Brain microvascular endothelial cell (primary cell): ENCODE data around the gene WBP2.
"Not testable (repeated sequence)": the region's sequence is repeated elsewhere in the genome, so short reads cannot be mapped to it uniquely, and the experiment has no call there.

ENCODE experiments used
- DNase-seq: peaks from one replicate; pipeline ENCODE4 v3.0.0-alpha.2; 2020
- H3K27ac ChIP-seq: fragments of 250-450 bp; sonication (Bioruptor Pico); 2 replicates; pipeline ENCODE4 v1.5.1; 2020; ENCODE audit warnings: mild to moderate bottlenecking, moderate library complexity
- H3K27me3 ChIP-seq: fragments of 250-450 bp; sonication (Bioruptor Pico); replicated peaks from 2 replicates; pipeline ENCODE4 v1.5.1; 2020; ENCODE audit warnings: mild to moderate bottlenecking
- H3K36me3 ChIP-seq: fragments of 250-450 bp; sonication (Bioruptor Pico); replicated peaks from 2 replicates; pipeline ENCODE4 v1.5.1; 2020; ENCODE audit warnings: mild to moderate bottlenecking
- H3K4me3 ChIP-seq: 2 replicates; pipeline ENCODE4 v1.5.1; 2011; ENCODE audit warnings: low read depth, mild to moderate bottlenecking, control low read depth, low read length, moderate library complexity
- in situ Hi-C: cut with HindIII; loops from 2 replicates; pipeline ENCODE4 v1.10.0; 2017; ENCODE audit warnings: low sequenced_read_pairs, low pct_ligation_motif_present
- TF ChIP-seq, protein P1 (sequence below): IDR thresholded peaks from 2 replicates; pipeline ENCODE4 v1.5.1; 2011; ENCODE audit warnings: low read depth, mild to moderate bottlenecking, moderate library complexity, low read length, control low read depth, inconsistent platforms; ENCODE audit errors: missing control alignments

Gene WBP2

GRCh38 chr17:75811174-75811573 lies 44.0 kb downstream of the WBP2 start:
- Histone ChIP-seq H3K27me3 (no peaks in the 10 kb centered on the region), H3K36me3 (peaks cover 11% of the 10 kb centered on the region), H3K27ac (no peak overlapping the region), H3K4me3 (no peak overlapping the region)
- TF ChIP-seq, protein P1, sequence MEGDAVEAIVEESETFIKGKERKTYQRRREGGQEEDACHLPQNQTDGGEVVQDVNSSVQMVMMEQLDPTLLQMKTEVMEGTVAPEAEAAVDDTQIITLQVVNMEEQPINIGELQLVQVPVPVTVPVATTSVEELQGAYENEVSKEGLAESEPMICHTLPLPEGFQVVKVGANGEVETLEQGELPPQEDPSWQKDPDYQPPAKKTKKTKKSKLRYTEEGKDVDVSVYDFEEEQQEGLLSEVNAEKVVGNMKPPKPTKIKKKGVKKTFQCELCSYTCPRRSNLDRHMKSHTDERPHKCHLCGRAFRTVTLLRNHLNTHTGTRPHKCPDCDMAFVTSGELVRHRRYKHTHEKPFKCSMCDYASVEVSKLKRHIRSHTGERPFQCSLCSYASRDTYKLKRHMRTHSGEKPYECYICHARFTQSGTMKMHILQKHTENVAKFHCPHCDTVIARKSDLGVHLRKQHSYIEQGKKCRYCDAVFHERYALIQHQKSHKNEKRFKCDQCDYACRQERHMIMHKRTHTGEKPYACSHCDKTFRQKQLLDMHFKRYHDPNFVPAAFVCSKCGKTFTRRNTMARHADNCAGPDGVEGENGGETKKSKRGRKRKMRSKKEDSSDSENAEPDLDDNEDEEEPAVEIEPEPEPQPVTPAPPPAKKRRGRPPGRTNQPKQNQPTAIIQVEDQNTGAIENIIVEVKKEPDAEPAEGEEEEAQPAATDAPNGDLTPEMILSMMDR: no peak
- in situ Hi-C loops: no loop called here
- DNase-seq: no peak

DNA sequence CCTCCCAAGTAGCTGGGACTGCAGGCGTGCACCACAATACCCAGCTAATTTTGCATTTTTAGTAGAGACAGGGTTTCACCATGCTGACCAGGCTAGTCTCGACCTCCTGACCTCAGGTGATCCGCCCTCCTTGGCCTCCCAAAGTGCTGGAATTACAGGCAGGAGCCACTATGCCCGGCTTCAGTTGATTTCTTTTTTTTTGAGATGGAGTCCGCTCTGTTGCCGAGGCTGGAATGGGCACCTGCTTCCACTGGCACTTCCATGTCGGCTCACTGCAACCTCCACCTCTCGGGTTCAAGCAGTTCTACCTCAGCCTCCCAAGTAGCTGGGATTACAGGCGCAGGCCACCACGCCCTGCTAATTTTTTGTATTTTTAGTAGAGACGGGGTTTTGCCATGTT lies 44.4 kb downstream of the WBP2 start:
- H3K4me3 ChIP-seq, in situ Hi-C loops, H3K27me3 ChIP-seq, DNase-seq, H3K27ac ChIP-seq: not testable (repeated sequence)
- peaks cover 11% of the 10 kb centered on the region for H3K36me3 ChIP-seq

DNA sequence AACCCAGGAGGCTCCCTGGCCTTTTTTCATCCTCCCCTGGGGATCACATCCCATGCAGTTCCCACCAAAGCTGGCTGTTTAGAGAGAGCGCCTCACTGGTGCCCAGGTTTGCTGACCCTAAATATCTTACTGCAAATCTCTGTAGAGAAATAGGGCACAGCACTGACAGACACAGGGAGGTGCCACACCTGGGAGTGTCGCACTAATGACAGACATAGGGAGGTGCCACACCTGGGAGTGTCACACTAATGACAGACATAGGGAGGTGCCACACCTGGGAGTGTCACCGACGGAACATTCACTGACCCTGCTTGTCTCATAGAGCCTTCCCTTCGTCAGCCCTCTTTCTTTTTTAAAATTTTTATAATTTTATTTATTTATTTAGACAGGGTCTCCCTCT lies 44.9 kb downstream of the WBP2 start:
- no peak for DNase-seq
- no peaks in the 10 kb centered on the region for H3K27me3 ChIP-seq
- H3K27ac ChIP-seq: no peak overlapping the region
- peaks cover 11% of the 10 kb centered on the region for H3K36me3 ChIP-seq
- in situ Hi-C loops: no loop called here
- TF ChIP-seq, protein P1: no peak
- H3K4me3 ChIP-seq: no peak overlapping the region

- in situ Hi-C loops: no loop called here
- Histone ChIP-seq H3K36me3 (peaks cover 11% of the 10 kb centered on the region), H3K27ac (peak overlapping the region; percentile 19), H3K27me3 (no peaks in the 10 kb centered on the region), H3K4me3 (no peak overlapping the region)
- DNase-seq: no peak
- TF ChIP-seq, protein P1: no peak
These were observed 45.5 kb downstream of the WBP2 start for GRCh38 chr17:75809631-75810111.

DNA sequence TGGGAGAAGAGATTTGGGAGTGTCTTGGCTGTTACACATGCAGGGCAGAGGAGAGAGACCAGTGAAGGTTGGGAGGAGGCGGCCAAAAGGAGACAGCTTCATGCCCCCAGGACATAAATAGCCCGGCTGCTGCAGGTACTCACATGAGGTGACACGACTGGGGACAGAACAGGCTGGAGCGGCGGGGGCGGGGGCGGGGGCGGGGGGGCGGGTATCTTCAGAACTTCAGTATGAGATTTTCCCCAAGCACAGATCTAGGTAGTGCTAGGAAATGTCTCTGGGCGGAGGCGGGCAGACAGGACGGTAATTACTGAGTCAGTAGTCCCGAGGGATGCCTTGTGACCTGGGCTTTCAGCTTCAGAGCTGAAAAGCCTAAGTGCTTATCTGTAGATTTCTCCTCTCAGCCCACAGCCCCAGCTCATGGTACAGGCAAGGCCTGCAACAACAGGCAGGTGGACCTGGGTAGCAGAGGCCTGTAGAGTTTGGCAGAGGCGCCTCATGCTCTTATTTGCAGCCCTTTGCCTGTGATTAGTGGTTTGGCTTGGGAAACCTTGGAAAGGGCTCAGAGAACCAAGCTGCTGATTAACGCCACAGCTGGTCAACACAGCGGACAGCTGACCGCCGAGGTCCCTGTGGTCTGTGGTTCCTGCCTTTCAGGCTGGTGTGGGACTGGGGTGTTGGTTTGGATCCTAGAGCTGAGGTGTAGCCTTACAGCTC lies 46.1 kb downstream of the WBP2 start:
- DNase-seq: peak; percentile 87
- in situ Hi-C loops: no loop called here
- no peaks in the 10 kb centered on the region for H3K27me3 ChIP-seq
- peaks cover 11% of the 10 kb centered on the region for H3K36me3 ChIP-seq
- H3K27ac ChIP-seq: peak overlapping the region; percentile 27
- TF ChIP-seq, protein P1: no peak
- no peak overlapping the region for H3K4me3 ChIP-seq

- Histone ChIP-seq H3K27ac (peak overlapping the region; percentile 27), H3K4me3 (no peak overlapping the region), H3K27me3 (no peaks in the 10 kb centered on the region), H3K36me3 (peaks cover 11% of the 10 kb centered on the region)
- in situ Hi-C loops: no loop called here
- TF ChIP-seq, protein P1: no peak
- DNase-seq: no peak
These were observed 46.6 kb downstream of the WBP2 start for GRCh38 chr17:75808549-75808904.
